K562 (cell line): ENCODE measurements around the gene RRAD. TPM values are rescaled to one million over a fixed set of nuclear protein-coding genes. Genes with fewer than 3 reads are reported as not detected.
A peak's percentile ranks its signal among the peaks of the same experiment; 100 is the strongest.

Source experiments
- FOSL1 ChIP-seq: fragments of 200-800 bp; sonication (Bioruptor generic); conservative IDR thresholded peaks from 2 replicates; pipeline ENCODE4 v1.6.1; 2016; ENCODE audit warnings: missing genetic modification characterization, missing compliant biosample characterization
- FOXA1 ChIP-seq: fragments of 450-650 bp; IDR thresholded peaks from 2 replicates; pipeline ENCODE4 v1.6.1; 2016; ENCODE audit warnings: mild to moderate bottlenecking, borderline replicate concordance
- FOXK1 ChIP-seq: sonication (generic); formaldehyde crosslinking; IDR thresholded peaks from 2 replicates; pipeline ENCODE4 v1.8.0; 2022; ENCODE audit warnings: missing genetic modification reagents, mild to moderate bottlenecking, borderline replicate concordance
- FOXM1 ChIP-seq, 2 experiments: fragments of 450-650 bp in 1 of 2; sonication (generic) in 1 of 2; formaldehyde crosslinking in 1 of 2; IDR thresholded peaks; 2 replicates each; pipeline versions ENCODE4 v1.6.1 to v1.9.0; 2017 to 2022; ENCODE audit warnings: low read depth in 2 of 2, mild to moderate bottlenecking in 2 of 2, missing genetic modification reagents in 1 of 2, moderate library complexity in 1 of 2
- HMGXB4 ChIP-seq: sonication (generic); formaldehyde crosslinking; IDR thresholded peaks from 2 replicates; pipeline ENCODE4 v1.8.1; 2023; ENCODE audit warnings: mild to moderate bottlenecking, missing genetic modification reagents
- ILF3 ChIP-seq: fragments of 450-650 bp; IDR thresholded peaks from 2 replicates; pipeline ENCODE4 v1.6.1; 2018; ENCODE audit warnings: antibody characterized with exemption, mild to moderate bottlenecking, moderate library complexity, borderline replicate concordance
- JUNB ChIP-seq: fragments of 450-650 bp; formaldehyde crosslinking; conservative IDR thresholded peaks from 2 replicates; pipeline ENCODE4 v1.4.0; 2020; ENCODE audit warnings: mild to moderate bottlenecking
- KLF13 ChIP-seq: fragments of 450-650 bp; IDR thresholded peaks from 2 replicates; pipeline ENCODE4 v1.6.1; 2016; ENCODE audit warnings: missing genetic modification characterization, low read depth, mild to moderate bottlenecking, missing compliant biosample characterization, moderate library complexity, borderline replicate concordance
- KLF6 ChIP-seq: fragments of 250-450 bp; sonication (Bioruptor Pico); IDR thresholded peaks from 2 replicates; pipeline ENCODE4 v1.4.0; 2020; ENCODE audit warnings: mild to moderate bottlenecking, moderate library complexity, borderline replicate concordance
- LCOR ChIP-seq: sonication (generic); formaldehyde crosslinking; IDR thresholded peaks from 2 replicates; pipeline ENCODE4 v1.8.0; 2022; ENCODE audit warnings: mild to moderate bottlenecking, missing genetic modification reagents
- NBN ChIP-seq: fragments of 450-650 bp; IDR thresholded peaks from 2 replicates; pipeline ENCODE4 v1.6.1; 2016; ENCODE audit warnings: low read depth, mild to moderate bottlenecking
- TRIM28 ChIP-seq: fragments of 450-650 bp; IDR thresholded peaks from 2 replicates; pipeline ENCODE4 v1.6.1; 2017
- ZBED1 ChIP-seq: IDR thresholded peaks from 2 replicates; pipeline ENCODE4 v1.6.1; 2014
- ZNF239 ChIP-seq: fragments of 250-450 bp; sonication (Bioruptor Pico); IDR thresholded peaks from 2 replicates; pipeline ENCODE4 v1.4.0; 2020; ENCODE audit warnings: mild to moderate bottlenecking
- ZNF436 ChIP-seq: fragments of 250-450, 450-650 bp; sonication (Bioruptor Pico); formaldehyde crosslinking; IDR thresholded peaks from 2 replicates; pipeline ENCODE4 v1.7.0; 2020; ENCODE audit warnings: mild to moderate bottlenecking
- polyA plus RNA-seq, 8 experiments: library from polyadenylated mRNA; depleted of rRNA in 4 of 8; stranded (reverse) in 5 of 8; unstranded in 3 of 8; fragments of >200 nt; fragmentation: Nextera tagmentation in 2 of 8; fragmentation: Illumina TruSeq in 1 of 8; extraction: Ambion mirVana in 2 of 8; extraction: Trizol in 1 of 8; gene quantifications; 2 replicates each; pipeline versions ENCODE4 v1.2.1 to v1.2.3, GENCODE V29; 2011 to 2014; ENCODE audit warnings: inconsistent platforms in 1 of 8, missing spikeins in 1 of 8
- total RNA-seq, 7 experiments: library from RNA; depleted of rRNA in 6 of 7; stranded (reverse); fragments of >200 nt in 6 of 7; fragmentation: Illumina TruSeq in 2 of 7; extraction: Trizol in 2 of 7; gene quantifications; 2 replicates each; pipeline versions ENCODE4 v1.2.1 to v1.2.3, GENCODE V29; 2011 to 2021; ENCODE audit warnings: low replicate concordance in 1 of 7
- TF ChIP-seq, protein P1 (sequence below): fragments of 150-350 bp; conservative IDR thresholded peaks from 2 replicates; pipeline ENCODE4 v1.6.1; 2014; ENCODE audit warnings: low read length
- TF ChIP-seq, protein P2 (sequence below): fragments of 450-650 bp; formaldehyde crosslinking; IDR thresholded peaks from 2 replicates; pipeline ENCODE4 v1.4.0; 2020; ENCODE audit warnings: mild to moderate bottlenecking, moderate library complexity
- TF ChIP-seq, protein P3 (sequence below): fragments of 450-650 bp; IDR thresholded peaks from 2 replicates; pipeline ENCODE4 v1.6.1; 2018; ENCODE audit not compliant: partially characterized antibody

The RRAD gene
- total and polyA plus RNA-seq, 9 of the 15 experiments (the other 6 are each of a cell fraction or from before 2014, with no cell fraction given) = 0.09 to 0.20 (median 0.13) TPM; not detected in 5

DNA sequence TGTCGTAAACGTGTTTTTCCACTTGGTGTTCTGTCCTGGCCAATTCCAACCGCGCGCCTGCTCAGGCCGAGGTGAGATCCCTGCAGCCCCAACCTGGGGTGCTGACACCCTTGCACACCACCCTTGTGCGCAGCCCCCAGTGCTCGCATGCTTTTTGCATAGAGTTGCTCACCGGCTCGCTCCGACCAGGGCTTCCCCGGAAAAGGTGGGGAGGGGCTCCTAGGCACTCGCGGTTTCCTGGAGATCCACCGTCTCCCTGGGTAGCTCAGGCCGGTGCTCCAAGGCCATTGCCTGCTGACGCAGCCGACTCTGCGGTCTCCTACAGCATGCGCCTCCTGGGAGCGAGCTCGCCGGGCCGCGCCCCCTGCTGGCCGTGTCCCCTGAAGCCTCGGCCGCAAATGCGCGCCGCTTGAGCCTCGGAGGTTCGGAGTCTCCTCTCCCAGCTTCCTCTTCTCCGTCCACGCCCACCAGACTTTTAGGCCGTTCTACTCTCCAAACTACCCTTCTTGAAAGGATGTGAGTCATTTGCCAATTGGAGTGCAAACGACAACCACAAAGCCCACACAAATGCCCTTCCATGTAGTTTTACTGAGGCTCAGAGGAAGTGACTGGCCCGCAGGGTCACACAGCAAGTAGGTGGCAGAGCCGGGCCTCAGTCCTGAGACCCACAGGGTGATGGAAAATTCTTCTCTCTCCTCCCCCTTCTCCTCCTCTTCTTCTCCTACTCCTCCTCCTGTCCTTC, 52.2 kb downstream of the RRAD start (continued):
- TF ChIP-seq, protein P1, sequence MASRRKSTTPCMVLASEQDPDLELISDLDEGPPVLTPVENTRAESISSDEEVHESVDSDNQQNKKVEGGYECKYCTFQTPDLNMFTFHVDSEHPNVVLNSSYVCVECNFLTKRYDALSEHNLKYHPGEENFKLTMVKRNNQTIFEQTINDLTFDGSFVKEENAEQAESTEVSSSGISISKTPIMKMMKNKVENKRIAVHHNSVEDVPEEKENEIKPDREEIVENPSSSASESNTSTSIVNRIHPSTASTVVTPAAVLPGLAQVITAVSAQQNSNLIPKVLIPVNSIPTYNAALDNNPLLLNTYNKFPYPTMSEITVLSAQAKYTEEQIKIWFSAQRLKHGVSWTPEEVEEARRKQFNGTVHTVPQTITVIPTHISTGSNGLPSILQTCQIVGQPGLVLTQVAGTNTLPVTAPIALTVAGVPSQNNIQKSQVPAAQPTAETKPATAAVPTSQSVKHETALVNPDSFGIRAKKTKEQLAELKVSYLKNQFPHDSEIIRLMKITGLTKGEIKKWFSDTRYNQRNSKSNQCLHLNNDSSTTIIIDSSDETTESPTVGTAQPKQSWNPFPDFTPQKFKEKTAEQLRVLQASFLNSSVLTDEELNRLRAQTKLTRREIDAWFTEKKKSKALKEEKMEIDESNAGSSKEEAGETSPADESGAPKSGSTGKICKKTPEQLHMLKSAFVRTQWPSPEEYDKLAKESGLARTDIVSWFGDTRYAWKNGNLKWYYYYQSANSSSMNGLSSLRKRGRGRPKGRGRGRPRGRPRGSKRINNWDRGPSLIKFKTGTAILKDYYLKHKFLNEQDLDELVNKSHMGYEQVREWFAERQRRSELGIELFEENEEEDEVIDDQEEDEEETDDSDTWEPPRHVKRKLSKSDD = no peak
- TF ChIP-seq FOXA1 (no peak), KLF6 (CRISPR knock-in tag) (no peak), LCOR (CRISPR knock-in tag) (peak; percentile 93), FOXM1 (IDR thresholded peaks at IDR 0.05; ENCODE audit: low read depth) (no peak), FOXM1 (CRISPR knock-in tag; IDR thresholded peaks at IDR 0.05; ENCODE audit: low read depth) (no peak), HMGXB4 (CRISPR knock-in tag) (peak; percentile 96), FOSL1 (tag) (peak; percentile 85), JUNB (CRISPR knock-in tag) (no peak), ZBED1 (no peak), NBN (peak; percentile 88), FOXK1 (CRISPR knock-in tag) (peak; percentile 82; the same call in 1 of the 2 replicates), ZNF436 (no peak), ZNF239 (CRISPR knock-in tag) (no peak), KLF13 (peak; percentile 77; the same call in 1 of the 2 replicates), ILF3 (no peak), TRIM28 (no peak)
- TF ChIP-seq, protein P2, sequence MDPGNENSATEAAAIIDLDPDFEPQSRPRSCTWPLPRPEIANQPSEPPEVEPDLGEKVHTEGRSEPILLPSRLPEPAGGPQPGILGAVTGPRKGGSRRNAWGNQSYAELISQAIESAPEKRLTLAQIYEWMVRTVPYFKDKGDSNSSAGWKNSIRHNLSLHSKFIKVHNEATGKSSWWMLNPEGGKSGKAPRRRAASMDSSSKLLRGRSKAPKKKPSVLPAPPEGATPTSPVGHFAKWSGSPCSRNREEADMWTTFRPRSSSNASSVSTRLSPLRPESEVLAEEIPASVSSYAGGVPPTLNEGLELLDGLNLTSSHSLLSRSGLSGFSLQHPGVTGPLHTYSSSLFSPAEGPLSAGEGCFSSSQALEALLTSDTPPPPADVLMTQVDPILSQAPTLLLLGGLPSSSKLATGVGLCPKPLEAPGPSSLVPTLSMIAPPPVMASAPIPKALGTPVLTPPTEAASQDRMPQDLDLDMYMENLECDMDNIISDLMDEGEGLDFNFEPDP = no peak
- TF ChIP-seq, protein P3, sequence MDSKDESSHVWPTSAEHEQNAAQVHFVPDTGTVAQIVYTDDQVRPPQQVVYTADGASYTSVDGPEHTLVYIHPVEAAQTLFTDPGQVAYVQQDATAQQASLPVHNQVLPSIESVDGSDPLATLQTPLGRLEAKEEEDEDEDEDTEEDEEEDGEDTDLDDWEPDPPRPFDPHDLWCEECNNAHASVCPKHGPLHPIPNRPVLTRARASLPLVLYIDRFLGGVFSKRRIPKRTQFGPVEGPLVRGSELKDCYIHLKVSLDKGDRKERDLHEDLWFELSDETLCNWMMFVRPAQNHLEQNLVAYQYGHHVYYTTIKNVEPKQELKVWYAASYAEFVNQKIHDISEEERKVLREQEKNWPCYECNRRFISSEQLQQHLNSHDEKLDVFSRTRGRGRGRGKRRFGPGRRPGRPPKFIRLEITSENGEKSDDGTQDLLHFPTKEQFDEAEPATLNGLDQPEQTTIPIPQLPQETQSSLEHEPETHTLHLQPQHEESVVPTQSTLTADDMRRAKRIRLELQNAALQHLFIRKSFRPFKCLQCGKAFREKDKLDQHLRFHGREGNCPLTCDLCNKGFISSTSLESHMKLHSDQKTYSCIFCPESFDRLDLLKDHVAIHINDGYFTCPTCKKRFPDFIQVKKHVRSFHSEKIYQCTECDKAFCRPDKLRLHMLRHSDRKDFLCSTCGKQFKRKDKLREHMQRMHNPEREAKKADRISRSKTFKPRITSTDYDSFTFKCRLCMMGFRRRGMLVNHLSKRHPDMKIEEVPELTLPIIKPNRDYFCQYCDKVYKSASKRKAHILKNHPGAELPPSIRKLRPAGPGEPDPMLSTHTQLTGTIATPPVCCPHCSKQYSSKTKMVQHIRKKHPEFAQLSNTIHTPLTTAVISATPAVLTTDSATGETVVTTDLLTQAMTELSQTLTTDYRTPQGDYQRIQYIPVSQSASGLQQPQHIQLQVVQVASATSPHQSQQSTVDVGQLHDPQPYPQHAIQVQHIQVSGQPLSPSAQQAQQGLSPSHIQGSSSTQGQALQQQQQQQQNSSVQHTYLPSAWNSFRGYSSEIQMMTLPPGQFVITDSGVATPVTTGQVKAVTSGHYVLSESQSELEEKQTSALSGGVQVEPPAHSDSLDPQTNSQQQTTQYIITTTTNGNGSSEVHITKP = peak; percentile 75
